ENCODE measurements around the gene TTLL11.
"Not testable (repeated sequence)": the region's sequence is repeated elsewhere in the genome, so short reads cannot be mapped to it uniquely, and the experiment has no call there.

TTLL11 gene

DNA sequence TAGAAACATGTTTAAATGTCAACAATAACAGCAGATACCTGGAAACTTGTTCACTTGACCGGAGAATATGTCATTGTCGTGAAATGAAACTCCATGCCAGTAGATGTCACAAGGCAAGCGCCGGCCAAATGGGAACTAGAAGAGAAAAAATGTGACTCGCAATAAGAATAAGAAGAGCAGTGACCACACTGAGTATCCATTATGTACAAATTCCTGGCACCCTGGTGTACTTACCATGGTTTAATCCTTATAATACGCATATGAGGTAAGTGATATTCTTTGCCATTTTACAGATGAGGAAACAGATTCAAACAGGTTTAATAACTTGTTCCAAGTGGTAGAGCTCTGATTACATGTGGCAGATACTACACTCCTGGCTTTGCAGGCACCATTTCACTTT, 53.9 kb downstream of the TTLL11 start:
- no peak for DNase-seq

DNA sequence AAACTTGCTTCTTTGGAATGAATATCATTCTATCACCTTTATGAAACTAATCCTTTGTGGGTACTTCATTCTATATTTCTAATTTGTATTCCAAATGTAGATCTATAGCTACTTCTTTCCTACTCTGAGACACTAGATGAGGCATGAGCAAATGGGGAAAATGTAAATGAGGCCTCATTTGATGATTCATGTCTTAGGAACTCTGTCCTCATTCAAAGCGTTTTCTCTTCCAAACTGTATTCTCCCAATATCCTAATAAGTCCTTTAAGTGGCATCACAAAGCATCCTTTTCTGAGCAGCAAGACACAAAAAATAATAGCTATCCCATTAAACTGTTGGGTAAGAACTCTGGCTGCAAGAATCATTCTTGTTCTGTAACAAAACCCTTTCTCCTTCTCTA, 56.1 kb downstream of the TTLL11 start:
- DNase-seq: no peak

DNA sequence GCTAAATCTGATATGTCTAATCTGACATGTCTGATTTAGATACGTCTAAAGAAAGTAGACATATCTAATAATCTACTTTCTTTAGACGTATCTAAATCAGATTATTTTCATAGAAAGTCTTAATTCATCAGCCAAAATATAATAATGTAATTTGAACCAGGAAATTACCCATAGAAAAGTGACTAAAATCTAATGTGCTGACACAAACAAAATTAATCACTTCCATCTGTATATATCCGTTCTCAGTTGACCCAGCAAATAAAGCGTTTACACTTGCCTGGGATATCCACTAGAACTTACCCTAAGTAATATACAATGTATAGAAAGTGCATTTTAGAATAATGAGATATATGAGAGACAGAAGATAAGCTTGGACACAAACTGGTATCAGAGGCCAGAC, 56.7 kb downstream of the TTLL11 start:
- no peak for DNase-seq

DNA sequence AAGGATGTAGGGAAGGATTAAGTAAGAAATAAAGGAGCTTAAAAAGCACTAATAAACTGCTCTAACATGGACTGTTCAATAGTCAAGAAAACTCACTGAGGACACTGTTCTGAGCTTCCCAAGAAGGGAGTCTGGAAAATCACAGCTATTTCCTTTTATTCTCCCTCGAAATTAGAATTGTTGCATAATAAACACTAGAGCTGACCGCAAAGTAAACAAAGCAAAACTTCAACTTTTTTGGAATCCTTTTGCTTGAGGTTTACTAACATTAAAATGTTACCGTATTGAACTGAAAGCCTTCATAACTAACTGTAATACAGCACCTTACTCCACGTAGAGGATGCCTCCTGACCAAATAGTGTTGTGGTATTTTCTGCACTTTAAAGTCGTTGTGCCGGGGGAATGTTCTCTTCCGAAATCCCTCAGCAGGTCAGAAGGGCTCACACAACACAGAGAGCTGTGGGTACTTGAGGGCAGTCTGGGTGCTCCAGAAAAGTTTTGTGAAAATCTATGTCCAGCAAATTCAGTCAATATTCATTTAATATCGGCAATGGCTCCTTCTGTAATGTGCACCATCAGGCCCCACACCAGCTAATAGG, 59.2 kb downstream of the TTLL11 start:
- DNase-seq: no peak

DNA sequence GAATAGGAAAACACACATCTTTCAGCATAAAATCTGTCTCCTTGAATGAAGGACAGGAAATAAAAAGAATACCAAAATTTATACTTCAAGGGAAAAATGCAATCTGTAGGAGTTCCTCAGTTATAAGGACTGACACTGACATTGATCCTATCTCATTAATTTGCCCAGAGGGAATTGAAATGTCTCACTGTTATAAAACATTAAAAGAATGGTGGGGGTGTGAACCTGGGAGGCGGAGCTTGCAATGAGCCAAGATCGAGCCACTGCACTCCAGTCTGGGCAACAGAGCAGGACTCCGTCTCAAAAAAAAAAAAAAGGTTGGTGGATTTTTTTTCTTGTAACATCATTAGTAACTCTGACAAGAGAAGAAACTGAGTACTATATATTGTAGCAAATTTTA, 60.8 kb downstream of the TTLL11 start:
- DNase-seq: no peak

DNA sequence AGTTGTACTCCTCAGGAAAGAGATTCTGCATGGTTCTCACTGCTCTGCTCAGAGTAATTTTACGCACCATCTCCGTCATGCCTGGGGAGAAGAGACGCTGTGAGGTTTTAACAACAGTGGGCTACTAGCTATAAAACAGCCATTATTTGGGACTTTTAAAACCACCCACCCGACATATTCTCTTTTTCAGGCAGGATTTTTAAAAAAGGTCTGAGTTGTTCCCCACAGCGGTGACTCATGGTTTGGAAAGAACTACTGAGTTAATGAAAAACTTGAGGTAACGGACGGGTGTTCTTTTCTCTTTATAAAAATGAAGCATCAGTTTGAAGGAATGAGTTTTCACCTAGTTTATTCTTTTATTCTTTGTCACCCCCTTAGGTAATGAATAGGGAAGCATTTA, 61.3 kb downstream of the TTLL11 start:
- DNase-seq: no peak

DNA sequence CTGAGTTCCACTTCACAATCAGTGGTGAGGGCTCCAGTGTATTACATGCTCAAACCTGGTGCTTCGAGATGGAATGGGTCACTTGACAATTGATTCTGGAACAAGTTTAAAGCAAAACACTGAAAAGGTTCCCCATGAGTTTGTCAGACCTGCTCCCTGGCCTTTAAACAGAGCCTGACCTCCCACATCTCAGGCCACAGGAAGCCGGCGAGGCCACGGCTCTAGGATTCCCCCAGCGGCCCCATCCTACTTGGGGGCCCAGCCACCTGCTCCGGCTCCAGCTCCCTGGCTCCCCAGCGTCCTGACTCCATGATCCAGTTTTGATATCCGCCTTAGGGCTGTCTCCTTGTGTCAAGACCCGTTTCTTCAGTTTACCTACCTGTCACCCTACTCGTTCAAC, 62.0 kb downstream of the TTLL11 start:
- DNase-seq: no peak

DNA sequence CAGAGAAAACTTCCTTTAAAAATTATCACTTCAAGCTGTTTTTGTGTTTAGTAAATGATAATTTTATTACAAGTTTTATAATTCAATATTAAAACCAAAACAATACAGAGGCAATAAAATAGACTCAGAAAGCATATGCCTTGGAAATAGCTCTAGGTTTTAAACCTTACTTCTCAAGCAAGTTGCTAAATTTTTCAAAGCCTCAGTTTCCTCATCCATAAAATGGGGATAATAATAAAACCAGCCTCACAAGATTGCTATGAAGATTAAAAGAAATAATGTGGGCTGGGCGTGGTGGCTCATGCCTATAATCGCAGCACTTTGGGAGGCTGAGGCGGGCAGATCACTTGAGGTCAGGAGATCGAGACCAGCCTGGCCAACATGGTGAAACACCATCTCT, 62.8 kb downstream of the TTLL11 start:
- no peak for DNase-seq

DNA sequence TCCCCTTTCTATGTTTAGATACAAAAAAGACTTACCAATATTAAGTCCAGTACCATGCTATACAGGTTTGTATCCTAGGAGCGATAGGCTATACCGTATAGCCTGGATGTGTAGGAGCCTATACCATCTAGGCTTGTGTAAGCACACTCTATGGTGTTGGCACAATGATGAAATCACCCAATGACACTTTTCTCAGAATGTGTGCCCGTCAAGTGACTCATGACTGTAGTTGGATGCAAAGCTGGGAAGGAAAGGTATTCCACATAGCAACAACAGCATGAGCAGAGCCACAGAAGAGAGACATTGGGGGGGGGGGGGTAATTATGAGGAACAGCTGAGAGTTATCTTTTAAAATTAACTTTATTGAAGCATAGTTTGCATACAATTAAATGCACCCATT, 63.2 kb downstream of the TTLL11 start:
- no peak for DNase-seq

DNA sequence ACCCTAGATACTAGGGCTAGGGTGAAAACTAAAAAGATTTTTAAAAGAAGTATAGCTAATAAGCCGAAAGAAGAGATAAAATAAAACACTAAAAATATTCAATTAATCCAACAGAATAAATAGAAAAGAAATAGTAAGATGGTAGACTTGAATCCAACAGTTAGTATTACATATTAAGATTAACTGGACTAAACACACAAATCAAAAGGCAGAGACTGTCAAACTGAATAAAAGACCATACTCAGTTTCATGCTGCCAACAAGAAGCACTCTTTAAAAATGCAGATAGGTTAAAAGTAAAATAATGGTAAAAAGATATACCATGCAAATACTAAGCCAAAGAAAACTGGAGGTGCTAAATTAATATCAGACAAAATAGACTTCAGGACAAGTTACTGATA, 65.0 kb downstream of the TTLL11 start:
- no peak for DNase-seq

DNA sequence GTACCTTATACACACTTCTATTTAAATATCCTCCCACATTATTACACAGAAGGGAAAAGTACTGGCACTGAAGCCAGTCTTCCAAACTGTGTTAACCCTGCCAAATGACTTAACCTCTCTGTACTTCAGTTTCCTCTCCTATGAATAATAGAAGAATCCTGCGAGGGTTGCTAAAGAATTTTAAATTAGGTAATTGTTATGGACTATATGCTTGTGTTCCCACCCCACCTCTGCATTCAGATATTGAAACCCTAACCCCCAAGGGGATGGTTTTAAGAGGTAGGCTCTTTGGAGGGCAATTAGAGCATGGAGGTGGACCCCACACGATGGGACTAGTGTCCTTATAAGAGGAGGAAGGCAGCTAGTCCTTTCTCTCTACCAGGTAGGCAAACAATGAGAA, 72.7 kb downstream of the TTLL11 start:
- DNase-seq: no peak

DNA sequence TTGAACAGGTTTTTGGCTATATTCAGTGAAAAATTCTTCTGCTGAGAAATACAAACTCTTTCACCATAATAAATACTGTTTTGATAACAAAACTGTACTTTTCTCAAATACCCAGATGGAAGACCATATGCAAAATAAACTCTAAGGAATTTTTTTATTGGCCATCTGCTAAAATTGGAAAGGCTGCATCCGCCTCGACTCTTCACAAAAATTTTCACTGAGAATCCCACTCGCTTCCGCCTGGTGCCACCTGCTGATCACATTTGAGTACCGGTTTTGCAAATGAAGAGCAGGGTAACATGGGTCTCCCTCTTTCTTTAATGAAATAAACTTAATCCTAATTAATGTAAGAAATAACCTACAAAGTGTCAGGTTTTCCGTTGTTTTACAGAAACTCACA, 76.4 kb downstream of the TTLL11 start:
- DNase-seq: no peak

DNA sequence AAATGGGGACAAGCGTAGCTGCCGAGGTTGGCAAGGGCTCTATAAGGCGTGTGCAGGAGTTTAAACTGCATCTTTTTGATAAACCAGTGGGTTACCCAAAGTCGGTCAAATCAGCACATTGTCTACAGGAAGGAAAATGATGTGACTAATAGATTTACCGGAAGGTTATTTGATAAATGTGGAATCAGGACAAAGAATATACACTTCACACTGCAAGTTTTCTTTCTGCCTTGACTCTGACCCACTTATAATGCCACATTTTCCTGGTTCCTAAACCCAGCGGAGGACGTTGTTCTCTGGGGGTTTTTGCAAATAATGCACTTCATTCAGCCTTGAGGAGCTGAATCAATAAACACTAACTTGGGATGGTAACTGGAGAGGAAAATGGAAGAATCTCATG, 76.8 kb downstream of the TTLL11 start:
- no peak for DNase-seq

DNA sequence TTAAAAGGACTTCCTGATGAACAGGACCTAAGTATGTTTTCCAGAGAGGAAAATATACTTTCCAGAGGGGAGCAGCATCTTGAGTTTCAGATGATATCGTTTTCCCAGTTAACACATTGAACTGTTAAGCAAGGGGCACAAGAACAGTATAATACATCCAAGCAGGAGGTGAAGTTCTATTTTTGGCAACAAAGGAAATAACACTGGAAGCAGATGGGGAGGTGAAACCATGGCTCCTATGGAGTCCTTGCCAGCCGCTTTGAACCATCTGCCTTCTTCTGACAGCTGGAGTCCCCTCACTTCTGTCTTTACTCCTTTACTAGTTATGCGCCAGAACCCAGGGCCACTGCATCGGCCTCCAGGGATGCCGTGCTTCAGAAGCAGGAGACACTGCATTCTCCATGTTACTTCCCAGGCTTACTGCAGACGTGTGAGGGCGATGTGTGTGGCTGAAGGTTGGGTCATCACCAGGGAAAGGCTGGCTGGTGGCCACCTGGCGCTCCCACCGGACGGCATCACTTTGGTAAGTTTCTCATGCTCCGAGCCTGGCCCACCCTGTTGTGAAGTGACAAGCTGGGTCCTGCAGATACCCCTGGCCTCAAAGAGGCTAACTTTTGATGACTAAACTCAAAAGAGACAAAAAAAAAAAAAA, 77.8 kb downstream of the TTLL11 start:
- DNase-seq: no peak

DNA sequence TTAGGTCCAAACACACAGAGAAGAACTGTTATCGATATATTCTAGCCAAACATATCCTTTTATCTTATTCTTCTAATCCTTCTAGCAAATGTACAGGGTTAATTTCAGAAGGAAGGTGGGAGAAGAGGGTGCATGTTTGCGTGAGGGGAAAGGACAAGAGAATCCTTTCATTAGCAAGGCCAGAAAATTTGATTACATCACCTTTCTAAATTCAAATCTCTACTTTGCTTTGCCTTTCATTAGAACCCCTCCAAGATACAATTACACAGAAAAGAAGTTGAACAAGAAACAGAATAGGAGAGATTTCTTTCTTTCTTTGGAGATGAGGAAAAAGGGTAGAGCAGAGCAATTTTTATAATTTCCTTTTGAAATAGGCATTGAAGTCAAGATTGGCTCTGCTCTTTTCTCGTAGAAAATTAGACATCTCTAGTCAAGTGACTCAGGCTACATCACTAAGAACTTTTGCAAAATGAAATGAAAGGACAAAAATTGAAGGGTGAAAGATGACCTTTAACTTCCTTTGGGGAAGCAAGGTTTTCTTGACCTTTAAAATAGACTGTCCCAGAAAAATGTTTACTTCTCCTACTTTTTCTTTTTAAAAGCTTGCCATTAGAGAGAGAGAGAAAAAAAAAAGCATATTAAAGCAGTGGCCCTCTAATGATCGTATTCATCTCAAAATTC, 81.2 kb downstream of the TTLL11 start:
- DNase-seq: no peak

DNA sequence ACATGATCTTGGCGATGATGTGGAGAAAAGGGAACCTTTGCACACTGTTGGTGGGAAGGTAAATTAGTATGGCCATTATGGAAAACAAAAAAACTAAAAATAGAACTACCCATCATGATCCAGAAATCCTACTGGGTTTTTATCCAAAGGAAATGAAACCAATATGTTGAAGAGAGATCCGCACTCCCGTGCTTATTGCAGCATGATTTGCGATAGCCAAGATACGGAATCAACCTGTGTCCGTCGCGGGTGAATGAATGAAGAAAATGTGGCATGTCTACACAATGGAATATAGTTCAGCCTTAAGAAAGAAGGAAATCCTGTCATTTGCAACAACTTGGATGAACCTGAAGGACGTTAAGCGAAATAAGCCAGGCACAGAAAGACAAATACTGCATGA, 84.5 kb downstream of the TTLL11 start:
- no peak for DNase-seq

DNA sequence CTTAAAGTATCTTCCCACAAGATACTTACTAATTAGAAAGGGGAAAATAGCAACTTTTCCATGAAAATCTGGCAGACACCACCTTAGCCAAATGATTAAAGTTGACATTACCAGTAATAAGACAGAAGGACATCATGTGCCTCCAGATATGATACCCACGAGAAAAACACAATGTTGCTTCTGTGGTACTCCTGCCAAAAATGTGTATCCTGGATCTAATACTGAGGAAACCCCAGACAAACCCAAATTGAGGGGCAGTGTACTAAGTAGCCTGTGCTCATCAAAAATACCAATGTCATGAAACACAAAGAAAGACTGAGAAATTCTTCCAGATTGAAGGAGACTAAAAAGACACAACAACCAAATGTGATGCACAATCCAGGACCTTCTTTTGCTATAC, 85.3 kb downstream of the TTLL11 start:
- DNase-seq: no peak

DNA sequence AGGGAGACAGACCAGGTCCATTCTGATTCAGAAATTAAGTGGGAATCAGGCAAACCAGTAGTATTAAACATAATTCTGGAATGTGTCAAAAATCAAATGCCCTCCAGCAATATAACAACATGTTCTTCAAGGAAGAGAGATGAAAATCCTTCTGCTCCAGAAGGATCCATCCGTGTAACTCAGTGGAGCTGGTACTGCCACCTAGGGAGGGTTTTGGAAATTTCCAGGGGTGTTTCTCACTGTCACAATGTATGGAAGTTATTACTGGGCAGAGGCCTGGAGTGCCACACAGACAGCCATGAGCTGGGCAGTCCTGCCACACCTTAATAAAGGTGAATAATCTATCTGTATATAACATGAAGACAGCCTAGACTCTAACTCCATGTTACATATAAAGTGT, 87.5 kb downstream of the TTLL11 start:
- no peak for DNase-seq

DNA sequence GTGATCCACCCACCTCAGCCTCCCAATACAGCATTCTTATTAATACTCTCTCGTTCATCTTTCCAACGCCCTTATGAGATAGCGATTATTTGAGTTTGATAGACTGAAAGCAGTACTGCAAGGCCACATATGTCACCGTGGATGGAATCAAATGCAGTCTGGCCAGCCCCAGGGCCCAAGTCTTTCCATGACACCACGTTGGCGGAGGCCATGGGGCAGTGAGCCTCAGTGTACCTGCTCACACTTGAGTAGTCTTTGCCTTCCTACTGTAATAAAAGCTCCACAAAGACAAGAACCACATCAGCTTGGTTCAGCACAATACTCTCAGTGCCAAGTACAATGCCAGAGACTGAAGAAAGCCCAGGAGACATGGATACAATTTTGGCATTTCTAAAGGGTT, 88.5 kb downstream of the TTLL11 start:
- no peak for DNase-seq

DNA sequence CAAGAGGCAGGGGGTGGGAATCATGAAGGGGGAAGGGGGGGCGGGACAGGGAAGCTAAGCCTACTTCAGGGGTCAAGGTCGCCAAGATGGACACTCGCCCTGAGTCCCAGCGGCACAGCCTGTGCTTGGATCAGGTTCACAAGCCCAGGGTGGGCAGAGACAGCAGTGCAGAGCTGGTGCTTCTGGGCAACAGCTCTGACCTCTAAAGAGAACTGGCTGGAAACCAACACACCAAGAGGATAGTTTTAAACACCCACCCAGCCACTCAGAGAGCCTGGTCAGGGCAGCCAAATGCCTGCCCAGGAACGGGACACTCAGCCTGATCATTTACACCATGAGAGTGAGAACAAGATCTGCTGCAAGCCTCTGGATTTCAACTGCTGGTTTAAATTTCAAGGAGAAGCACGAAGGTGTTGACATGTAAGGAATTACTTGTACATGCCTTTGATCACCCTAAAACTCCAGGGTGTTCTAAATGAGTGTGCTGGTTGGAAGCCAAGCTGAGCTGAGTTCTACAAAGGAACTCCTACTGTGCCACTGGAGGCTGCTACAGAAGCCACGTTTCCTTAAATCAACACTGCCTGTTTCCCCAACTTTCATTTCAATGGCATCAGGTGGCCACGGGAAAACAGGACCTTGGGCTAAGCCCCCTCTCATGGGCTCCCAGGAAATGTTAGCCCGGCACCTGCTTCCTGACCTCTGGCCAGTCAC, 91.5 kb downstream of the TTLL11 start:
- no peak for DNase-seq

DNA sequence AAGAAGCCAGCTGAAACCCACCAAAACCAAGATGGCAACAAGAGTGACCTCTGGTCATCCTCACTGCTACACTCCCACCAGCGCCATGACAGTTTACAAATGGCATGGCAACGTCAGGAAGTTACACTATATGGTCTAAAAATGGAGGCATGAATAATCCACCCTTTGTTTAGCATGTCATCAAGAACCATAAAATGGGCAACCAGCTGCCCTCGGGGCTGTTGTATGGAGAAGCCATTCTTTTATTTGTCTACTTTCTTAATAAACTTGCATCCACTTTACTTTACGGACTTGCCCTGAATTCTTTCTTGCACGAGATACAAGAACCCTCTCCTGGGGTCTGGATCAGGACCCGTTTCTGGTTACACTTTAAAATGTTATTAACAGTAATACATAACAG, 92.6 kb downstream of the TTLL11 start:
- not testable (repeated sequence) for DNase-seq

DNA sequence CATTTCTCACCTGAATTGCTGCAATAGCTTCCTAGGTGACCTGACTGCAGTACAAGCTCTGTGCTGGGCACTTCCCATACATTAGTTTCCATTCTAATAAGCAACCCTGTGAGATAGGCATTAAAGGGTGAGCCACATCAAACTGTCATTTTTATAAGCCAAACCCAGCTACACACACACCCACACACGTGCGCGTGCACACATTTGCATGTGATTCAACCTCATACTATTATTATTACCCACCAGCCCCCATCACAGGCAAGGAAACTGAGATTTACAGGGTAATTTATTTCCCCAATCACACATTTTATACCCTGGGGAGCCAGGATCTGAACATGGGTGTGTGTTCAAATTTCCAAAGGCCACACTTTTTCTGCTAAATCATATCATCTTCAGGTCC, 93.6 kb downstream of the TTLL11 start:
- DNase-seq: no peak

DNA sequence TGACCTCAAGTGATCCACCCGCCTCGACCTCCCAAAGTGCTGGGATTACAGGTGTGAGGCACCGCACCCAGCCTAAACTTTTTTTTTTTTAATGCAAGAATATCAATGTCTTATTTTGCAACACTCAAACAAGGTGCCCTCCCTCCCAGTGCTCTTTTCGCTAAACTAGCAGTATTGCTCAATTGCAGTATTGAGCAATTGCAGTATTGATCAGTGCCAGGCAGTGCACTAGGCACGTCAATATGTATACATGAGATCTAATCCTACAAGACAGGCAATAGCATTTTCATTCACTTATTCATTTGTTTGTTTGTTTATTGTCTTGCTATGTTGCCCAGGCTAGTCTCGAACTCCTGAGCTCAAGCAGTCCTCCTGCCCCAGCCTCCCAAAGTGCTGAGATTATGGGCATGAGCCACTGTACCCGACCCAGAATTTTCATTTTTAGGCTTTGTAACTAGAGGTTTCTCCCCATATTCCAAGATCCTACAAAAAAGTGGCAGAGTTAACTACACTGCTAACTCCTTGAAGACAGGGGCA, 94.5 kb downstream of the TTLL11 start:
- no peak for DNase-seq

DNA sequence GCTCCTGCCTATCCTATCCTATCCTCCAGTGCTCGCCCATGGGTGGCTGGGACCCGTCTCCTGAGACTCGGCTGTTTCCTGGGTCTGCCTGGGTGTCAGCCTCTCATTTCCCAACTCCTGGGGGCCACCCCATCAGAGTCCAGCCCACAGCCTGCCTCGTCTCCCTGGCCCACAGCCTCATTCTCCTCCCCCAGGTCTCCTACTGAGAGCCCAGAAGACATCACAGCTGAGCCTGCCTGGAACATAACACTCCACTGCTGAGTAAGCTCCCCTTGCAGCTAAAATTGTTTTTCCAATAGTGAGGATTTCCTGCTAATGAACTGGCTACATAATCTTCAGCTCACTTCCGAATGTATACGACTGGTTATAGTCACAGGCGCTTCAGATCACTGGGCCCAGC, 95.3 kb downstream of the TTLL11 start:
- DNase-seq: no peak
